ENCODE data around the gene RGS3. TPM values are rescaled to one million over a fixed set of nuclear protein-coding genes. Genes with fewer than 3 reads are reported as not detected.

The RGS3 gene
- total and polyA plus RNA-seq, 5 donors from 2014 or later = 8.5 to 15.5 (median 12.5) TPM

DNA sequence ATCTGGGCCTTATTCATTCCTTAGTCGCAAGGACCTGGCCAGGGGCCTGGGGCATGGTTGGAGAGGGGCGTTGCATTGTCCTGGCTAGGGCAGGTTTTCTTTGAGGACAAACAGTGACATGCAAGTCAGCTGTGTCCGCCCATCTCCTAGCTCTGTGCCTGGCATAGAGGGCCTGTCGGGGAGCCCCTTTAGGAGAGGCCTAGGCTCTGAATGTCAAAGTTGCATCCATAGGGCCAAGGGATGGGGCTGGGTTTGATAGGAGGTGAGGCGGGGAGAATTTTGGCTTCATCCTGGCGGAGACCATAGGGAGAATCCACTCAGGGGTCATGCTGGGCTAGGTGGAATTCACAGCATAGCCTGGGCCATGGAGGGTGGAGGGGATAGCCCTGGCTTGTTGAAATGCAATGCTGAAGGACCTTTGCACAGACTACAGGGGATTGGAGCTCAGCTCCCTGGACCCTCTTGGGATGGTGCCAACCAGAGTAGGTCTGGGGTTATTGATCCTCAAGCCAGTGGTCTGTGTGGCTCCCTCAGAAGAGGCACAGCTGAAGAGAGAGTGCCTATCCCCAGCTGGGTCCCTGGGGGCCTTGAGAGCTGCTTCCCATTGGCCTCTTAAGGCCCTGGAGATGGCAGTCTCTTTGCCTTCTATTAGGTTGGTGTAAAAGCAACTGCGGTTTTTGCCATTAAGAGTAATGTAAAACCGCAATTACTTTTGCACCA is 104.0 kb downstream of the RGS3 start:
- Mint-ChIP-seq H3K4me3 (no peak overlapping the region), H3K4me1 (peaks cover 0 to 21% (median 4%) of the 10 kb centered on the region in 4 donors)
- no peak overlapping the region for H3K27ac ChIP-seq (ENCODE audit: insufficient read depth, low read length, poor library complexity, severe bottlenecking)

DNA sequence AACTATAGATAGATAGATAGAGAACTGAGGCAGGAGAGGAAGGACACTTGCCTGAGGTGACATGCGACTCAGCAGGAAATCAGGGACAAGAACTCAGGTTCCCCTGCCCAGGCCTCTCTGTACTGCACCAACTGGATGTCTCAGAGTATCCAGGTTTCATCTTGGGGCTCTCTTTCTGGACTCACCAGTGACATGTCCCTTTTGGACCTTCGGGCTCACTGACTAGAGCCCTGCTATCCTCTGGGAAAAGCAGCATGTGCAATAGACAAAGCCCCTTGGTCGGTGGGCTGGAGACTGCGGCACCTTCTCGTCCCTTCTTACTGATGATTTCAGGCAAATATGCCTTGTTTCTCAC is 104.5 kb downstream of the RGS3 start:
- no peaks in the 10 kb centered on the region for H3K9me3 ChIP-seq (ENCODE audit: control insufficient read depth in 2 of 2, low read length in 2 of 2)
- no peak for ATAC-seq (ENCODE audit: low read depth in 2 of 2)
- H3K36me3 ChIP-seq (ENCODE audit: control insufficient read depth, insufficient read depth, low read length) = no peaks in the 10 kb centered on the region
- H3K36me3 Mint-ChIP-seq = no peaks in the 10 kb centered on the region
- no peak for DNase-seq
- H3K4me1 Mint-ChIP-seq = peaks cover 0 to 24% (median 4%) of the 10 kb centered on the region in 4 donors
- no peaks in the 10 kb centered on the region for H3K4me1 ChIP-seq (ENCODE audit: control insufficient read depth, insufficient read depth, low read length, poor library complexity, severe bottlenecking)
- H3K27ac ChIP-seq (ENCODE audit: insufficient read depth, low read length, poor library complexity, severe bottlenecking) = no peak overlapping the region
- H3K4me3 Mint-ChIP-seq = no peak overlapping the region
- H3K27me3 Mint-ChIP-seq = no peaks in the 10 kb centered on the region
- H3K27me3 ChIP-seq (ENCODE audit: control insufficient read depth, insufficient read depth, low read length) = no peaks in the 10 kb centered on the region
- no peak overlapping the region for H3K27ac Mint-ChIP-seq
- H3K9me3 Mint-ChIP-seq = no peaks in the 10 kb centered on the region
- no peak overlapping the region for H3K4me3 ChIP-seq (ENCODE audit: low read depth, low read length)

More for the DNA sequence above, 104.0 kb downstream of the RGS3 start:
- Mint-ChIP-seq H3K27ac (no peak overlapping the region), H3K27me3 (no peaks in the 10 kb centered on the region), H3K36me3 (no peaks in the 10 kb centered on the region), H3K9me3 (no peaks in the 10 kb centered on the region)
- ATAC-seq (ENCODE audit: low read depth in 2 of 2) (no peak), DNase-seq (no peak)
- Histone ChIP-seq H3K9me3 (ENCODE audit: control insufficient read depth in 2 of 2, low read length in 2 of 2) (no peaks in the 10 kb centered on the region), H3K27me3 (ENCODE audit: control insufficient read depth, insufficient read depth, low read length) (no peaks in the 10 kb centered on the region), H3K4me1 (ENCODE audit: control insufficient read depth, insufficient read depth, low read length, poor library complexity, severe bottlenecking) (no peaks in the 10 kb centered on the region), H3K4me3 (ENCODE audit: low read depth, low read length) (no peak overlapping the region), H3K36me3 (ENCODE audit: control insufficient read depth, insufficient read depth, low read length) (no peaks in the 10 kb centered on the region)

DNA sequence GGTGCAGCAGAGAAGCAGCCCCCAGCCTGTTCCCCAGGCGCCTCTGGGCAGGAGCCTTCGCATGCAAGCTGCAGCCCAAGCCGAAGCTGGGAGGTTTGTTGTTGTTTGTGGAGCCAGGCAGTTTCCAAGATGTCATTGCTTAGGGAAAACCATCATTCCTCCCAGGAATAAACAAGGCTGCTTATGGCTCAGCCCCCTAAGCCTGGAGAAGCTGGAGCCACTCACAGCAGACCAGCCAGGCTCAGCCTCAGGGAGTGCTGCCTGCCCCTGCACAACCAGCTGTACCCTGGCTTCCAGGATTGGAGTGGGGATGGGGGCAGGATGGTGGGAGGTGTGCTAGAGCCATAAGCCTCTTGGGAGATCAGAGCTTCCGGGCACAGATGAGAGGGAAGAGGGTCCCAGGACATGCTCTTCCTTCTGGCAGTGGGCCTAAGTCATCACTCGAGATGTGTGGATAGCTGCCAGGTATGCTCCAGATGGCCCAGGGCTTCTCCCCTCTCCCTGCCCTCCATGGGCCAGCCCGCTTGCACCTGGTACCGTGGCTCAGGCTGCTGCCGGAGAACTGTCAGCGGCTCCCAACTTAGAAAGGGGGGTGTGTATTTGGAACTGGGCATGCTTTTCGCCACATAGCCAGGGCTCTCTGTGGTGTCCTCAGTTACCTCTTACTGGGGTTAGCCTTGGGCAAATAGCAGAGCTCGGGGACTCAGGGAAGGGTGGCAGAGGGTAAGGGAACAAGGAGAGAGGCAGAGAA is 105.2 kb downstream of the RGS3 start:
- H3K27me3 Mint-ChIP-seq = no peaks in the 10 kb centered on the region
- no peaks in the 10 kb centered on the region for H3K36me3 ChIP-seq (ENCODE audit: control insufficient read depth, insufficient read depth, low read length)
- no peaks in the 10 kb centered on the region for H3K4me1 ChIP-seq (ENCODE audit: control insufficient read depth, insufficient read depth, low read length, poor library complexity, severe bottlenecking)
- H3K27ac Mint-ChIP-seq = peak overlapping the region in 2 of 3 donors; percentile 20 to 59
- H3K27ac ChIP-seq (ENCODE audit: insufficient read depth, low read length, poor library complexity, severe bottlenecking) = no peak overlapping the region
- ATAC-seq (ENCODE audit: low read depth in 2 of 2) (no peak), DNase-seq (no peak)
- H3K4me3 ChIP-seq (ENCODE audit: low read depth, low read length) = no peak overlapping the region
- no peak overlapping the region for H3K4me3 Mint-ChIP-seq
- no peaks in the 10 kb centered on the region for H3K27me3 ChIP-seq (ENCODE audit: control insufficient read depth, insufficient read depth, low read length)
- no peaks in the 10 kb centered on the region for H3K9me3 ChIP-seq (ENCODE audit: control insufficient read depth in 2 of 2, low read length in 2 of 2)
- H3K4me1 Mint-ChIP-seq = peaks cover 0 to 25% (median 4%) of the 10 kb centered on the region in 4 donors
- no peaks in the 10 kb centered on the region for H3K36me3 Mint-ChIP-seq
- H3K9me3 Mint-ChIP-seq = no peaks in the 10 kb centered on the region

DNA sequence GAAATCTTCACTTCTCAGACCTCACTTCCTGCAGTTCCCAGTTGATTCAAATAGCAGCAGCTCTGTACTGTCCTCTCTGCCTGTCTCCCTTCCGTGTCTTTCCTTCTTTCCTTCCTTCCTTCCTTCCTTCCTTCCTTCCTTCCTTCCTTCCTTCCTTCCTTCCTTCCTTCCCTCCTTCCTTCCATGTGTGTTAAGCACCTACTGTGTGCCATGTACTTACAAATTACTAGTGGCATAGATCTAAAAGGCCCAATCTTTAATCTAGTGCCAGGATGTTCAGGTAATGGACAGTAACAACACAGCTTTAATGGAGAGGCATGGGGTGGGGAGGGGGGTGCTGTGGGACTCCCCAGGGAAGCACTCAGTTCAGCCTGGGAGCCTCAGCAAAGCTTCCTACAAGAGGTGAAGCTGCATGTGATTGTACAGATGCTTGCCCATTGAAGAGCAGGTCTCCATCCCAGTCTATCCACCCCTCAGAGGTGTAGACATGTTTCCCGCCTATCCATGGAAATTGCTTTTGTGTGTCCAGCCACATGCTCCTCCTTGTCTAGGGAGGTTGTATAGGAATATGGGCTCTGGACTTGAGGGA is 106.0 kb downstream of the RGS3 start:
- H3K4me1 ChIP-seq (ENCODE audit: control insufficient read depth, insufficient read depth, low read length, poor library complexity, severe bottlenecking) = no peaks in the 10 kb centered on the region
- H3K9me3 Mint-ChIP-seq = no peaks in the 10 kb centered on the region
- no peak overlapping the region for H3K4me3 ChIP-seq (ENCODE audit: low read depth, low read length)
- no peak for ATAC-seq (ENCODE audit: low read depth in 2 of 2)
- no peaks in the 10 kb centered on the region for H3K27me3 ChIP-seq (ENCODE audit: control insufficient read depth, insufficient read depth, low read length)
- no peaks in the 10 kb centered on the region for H3K36me3 Mint-ChIP-seq
- no peaks in the 10 kb centered on the region for H3K27me3 Mint-ChIP-seq
- H3K9me3 ChIP-seq (ENCODE audit: control insufficient read depth in 2 of 2, low read length in 2 of 2) = no peaks in the 10 kb centered on the region
- H3K4me3 Mint-ChIP-seq = no peak overlapping the region
- DNase-seq = no peak
- H3K27ac ChIP-seq (ENCODE audit: insufficient read depth, low read length, poor library complexity, severe bottlenecking) = no peak overlapping the region
- H3K4me1 Mint-ChIP-seq = peaks cover 0 to 31% (median 8%) of the 10 kb centered on the region in 4 donors
- H3K27ac Mint-ChIP-seq = peak overlapping the region in 2 of 3 donors; percentile 20 to 59
- H3K36me3 ChIP-seq (ENCODE audit: control insufficient read depth, insufficient read depth, low read length) = no peaks in the 10 kb centered on the region

DNA sequence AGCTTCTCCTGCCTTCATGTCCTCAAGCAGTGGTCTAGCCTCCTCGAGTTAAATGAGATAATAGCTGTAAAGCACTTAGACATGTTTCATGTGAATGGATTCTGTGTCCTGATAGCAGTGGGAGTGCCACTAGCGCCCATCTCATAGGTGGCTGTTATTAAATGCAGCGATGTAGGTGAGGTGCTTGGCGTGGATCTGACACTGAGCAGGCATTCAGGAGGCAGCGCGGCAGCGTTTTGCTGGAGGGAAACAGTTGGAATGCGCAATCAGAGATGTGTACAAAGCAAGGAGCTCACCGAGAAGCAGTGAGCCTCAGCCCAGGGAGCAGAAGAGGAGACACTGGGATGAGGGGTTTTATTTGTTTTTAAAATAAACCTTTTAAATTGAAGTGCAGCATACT is 106.6 kb downstream of the RGS3 start:
- Mint-ChIP-seq H3K36me3 (no peaks in the 10 kb centered on the region), H3K9me3 (no peaks in the 10 kb centered on the region), H3K4me3 (no peak overlapping the region), H3K27me3 (no peaks in the 10 kb centered on the region), H3K4me1 (peaks cover 0 to 31% (median 9%) of the 10 kb centered on the region in 4 donors), H3K27ac (peak overlapping the region in 2 of 3 donors; percentile 13 to 71)
- Histone ChIP-seq H3K9me3 (ENCODE audit: control insufficient read depth in 2 of 2, low read length in 2 of 2) (no peaks in the 10 kb centered on the region), H3K27me3 (ENCODE audit: control insufficient read depth, insufficient read depth, low read length) (no peaks in the 10 kb centered on the region), H3K27ac (ENCODE audit: insufficient read depth, low read length, poor library complexity, severe bottlenecking) (no peak overlapping the region), H3K4me3 (ENCODE audit: low read depth, low read length) (no peak overlapping the region), H3K4me1 (ENCODE audit: control insufficient read depth, insufficient read depth, low read length, poor library complexity, severe bottlenecking) (no peaks in the 10 kb centered on the region), H3K36me3 (ENCODE audit: control insufficient read depth, insufficient read depth, low read length) (no peaks in the 10 kb centered on the region)
- DNase-seq = no peak
- ATAC-seq (ENCODE audit: low read depth in 2 of 2) = no peak

DNA sequence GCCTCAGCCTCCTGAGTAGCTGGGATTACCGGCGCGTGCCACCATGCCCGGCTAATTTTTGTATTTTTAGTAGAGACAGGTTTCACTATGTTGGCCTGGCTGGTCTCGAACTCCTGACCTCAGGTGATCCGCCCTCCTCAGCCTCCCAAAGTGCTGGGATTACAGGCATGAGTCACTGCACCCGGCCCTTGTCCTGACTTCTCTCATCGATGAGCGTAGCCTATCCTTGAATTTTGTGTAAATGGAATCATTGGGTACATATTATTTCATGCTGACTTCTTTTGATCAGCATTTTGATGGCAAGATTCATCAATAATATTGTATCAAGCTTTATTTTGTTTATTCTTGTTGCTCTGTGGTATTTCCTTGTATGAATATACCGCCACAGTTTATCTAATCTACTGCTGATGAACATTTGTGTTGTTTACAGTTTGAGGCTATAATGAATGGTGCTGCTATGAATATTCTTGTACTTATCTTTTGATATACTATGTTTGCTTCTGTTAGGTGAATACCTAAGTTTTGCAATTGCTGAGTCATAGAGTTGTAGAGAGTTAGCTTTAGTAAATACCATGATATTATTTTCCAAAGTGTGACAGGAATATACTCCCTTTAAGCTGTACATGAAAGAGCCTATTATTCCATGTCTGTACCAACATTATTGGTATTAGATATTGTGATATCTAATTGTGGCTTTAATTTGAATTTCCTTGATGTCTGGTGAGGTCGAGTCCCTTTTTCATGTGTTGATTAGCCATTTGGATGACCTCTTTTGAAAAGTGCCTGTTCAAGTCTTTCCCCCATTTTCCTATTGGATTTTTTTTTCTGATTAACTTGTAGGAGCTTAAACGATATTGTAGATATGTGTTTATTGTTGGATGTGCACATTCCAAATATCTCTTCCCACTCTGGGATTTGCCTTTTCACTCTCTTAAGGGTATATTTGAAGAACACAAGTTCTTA is 107.5 kb downstream of the RGS3 start:
- no peaks in the 10 kb centered on the region for H3K27me3 Mint-ChIP-seq
- Histone ChIP-seq H3K27ac (ENCODE audit: insufficient read depth, low read length, poor library complexity, severe bottlenecking) (no peak overlapping the region), H3K4me3 (ENCODE audit: low read depth, low read length) (no peak overlapping the region), H3K27me3 (ENCODE audit: control insufficient read depth, insufficient read depth, low read length) (no peaks in the 10 kb centered on the region), H3K36me3 (ENCODE audit: control insufficient read depth, insufficient read depth, low read length) (no peaks in the 10 kb centered on the region), H3K9me3 (ENCODE audit: control insufficient read depth in 2 of 2, low read length in 2 of 2) (no peaks in the 10 kb centered on the region), H3K4me1 (ENCODE audit: control insufficient read depth, insufficient read depth, low read length, poor library complexity, severe bottlenecking) (no peaks in the 10 kb centered on the region)
- H3K36me3 Mint-ChIP-seq = no peaks in the 10 kb centered on the region
- H3K9me3 Mint-ChIP-seq = no peaks in the 10 kb centered on the region
- H3K4me1 Mint-ChIP-seq = peaks cover 0 to 29% (median 10%) of the 10 kb centered on the region in 4 donors
- peak overlapping the region; percentile 28 to 56 (median 52) for H3K27ac Mint-ChIP-seq
- ATAC-seq (ENCODE audit: low read depth in 2 of 2) = no peak
- no peak overlapping the region for H3K4me3 Mint-ChIP-seq
- no peak for DNase-seq

Measured in CD4-positive, CD25-positive, alpha-beta regulatory T cell (primary cell).